Measurements from ENCODE around the gene ROR2.
"Not testable (repeated sequence)": the region's sequence is repeated elsewhere in the genome, so short reads cannot be mapped to it uniquely, and the experiment has no call there.

GRCh38 chr9:91622121-91622520 is 327.9 kb downstream of the ROR2 start:
- not testable (repeated sequence) for TF ChIP-seq POLR2A, CTCF (IDR thresholded peaks at IDR 0.05)

Data from thyroid gland (tissue), 4 donors.